GM18909 (cell line): ENCODE results near the gene TMOD1.

Experiments
- ATAC-seq: cut with Tn5 transposase; IDR thresholded peaks from one replicate; pipeline ENCODE4 v1.9.1; 2021; ENCODE audit warnings: mild to moderate bottlenecking; ENCODE audit not compliant: unreplicated experiment, poor library complexity

The TMOD1 gene

GRCh38 chr9:97625620-97626019, 124.2 kb downstream of the TMOD1 start:
- no peak for ATAC-seq

GRCh38 chr9:97627624-97628023, 126.2 kb downstream of the TMOD1 start:
- no peak for ATAC-seq

- ATAC-seq, result no peak
These were observed 127.2 kb downstream of the TMOD1 start for GRCh38 chr9:97628668-97629067.

- no peak for ATAC-seq
These were observed 127.7 kb downstream of the TMOD1 start for GRCh38 chr9:97629156-97629555.

- no peak for ATAC-seq
These were observed 129.1 kb downstream of the TMOD1 start for GRCh38 chr9:97630591-97630990.

GRCh38 chr9:97632248-97632984, 130.9 kb downstream of the TMOD1 start:
- peak; percentile 15 for ATAC-seq

- peak; percentile 88 for ATAC-seq
These were observed 131.8 kb downstream of the TMOD1 start, which contains the start of the genes NCBP1 and TSTD2 for GRCh38 chr9:97632985-97633858. Gene NCBP1, plus strand, starts transcription at chr9:97633821. Its CDS starts 61 bp downstream, at chr9:97633882. Gene TSTD2, minus strand, starts transcription at chr9:97633368. Its CDS starts 5,806 bp downstream, at chr9:97627562.

- no peak for ATAC-seq
These were observed 132.5 kb downstream of the TMOD1 start for GRCh38 chr9:97633859-97634490.

- ATAC-seq, result no peak
These were observed 133.6 kb downstream of the TMOD1 start for GRCh38 chr9:97635026-97635425.

- no peak for ATAC-seq
These were observed 135.4 kb downstream of the TMOD1 start for GRCh38 chr9:97636903-97637302.

GRCh38 chr9:97638666-97639065, 137.2 kb downstream of the TMOD1 start:
- ATAC-seq, result no peak

- no peak for ATAC-seq
These were observed 138.9 kb downstream of the TMOD1 start for GRCh38 chr9:97640325-97640724.

- no peak for ATAC-seq
These were observed 144.3 kb downstream of the TMOD1 start for GRCh38 chr9:97645720-97646119.

- ATAC-seq, result no peak
These were observed 146.5 kb downstream of the TMOD1 start for GRCh38 chr9:97647996-97648395.
